ENCODE measurements around the gene PRKAR1A. TPM values are rescaled to one million over a fixed set of nuclear protein-coding genes. Genes with fewer than 3 reads are reported as not detected.

The PRKAR1A gene
- total RNA-seq, 5 donors from 2014 or later (not counting 1 experiment from before 2014, with no cell fraction given): 128 to 175 (median 162) TPM

DNA sequence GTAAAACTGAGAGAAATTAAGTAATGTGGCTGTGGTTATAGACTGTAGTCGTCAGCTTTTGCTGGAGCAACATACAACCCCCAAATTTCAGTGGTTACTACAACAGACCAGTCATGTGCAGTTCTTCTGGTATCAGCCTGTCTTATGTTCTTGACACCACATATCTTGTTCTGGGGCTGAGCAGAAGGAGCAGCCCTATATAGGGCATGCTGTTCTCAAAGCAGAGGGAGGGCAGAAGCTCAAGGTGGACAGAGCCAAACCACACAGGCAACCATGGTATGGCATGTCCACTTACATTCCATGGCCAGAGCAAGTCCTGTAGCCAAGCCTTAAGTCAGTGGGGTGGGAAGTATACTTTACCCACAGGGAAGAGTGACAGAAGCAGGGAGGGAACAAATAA is 7.7 kb downstream of the PRKAR1A start:
- ATAC-seq (replicated peaks in 1 of 4) (peak in 1 of 4 experiments; percentile 33), DNase-seq (no peak)
- Mint-ChIP-seq H3K4me3 (no peak overlapping the region), H3K27ac (no peak overlapping the region), H3K9me3 (no peaks in the 10 kb centered on the region), H3K36me3 (peaks cover 64% of the 10 kb centered on the region), H3K4me1 (peaks cover 47 to 61% (median 59%) of the 10 kb centered on the region in 3 donors), H3K27me3 (no peaks in the 10 kb centered on the region)
- WGBS (ENCODE audit: insufficient coverage): no CpG with 5 or more reads among the region's 1 CpG
- Histone ChIP-seq H3K9me3 (no peaks in the 10 kb centered on the region), H3K36me3 (ENCODE audit: control insufficient read depth in 2 of 2, extremely low read depth in 1 of 2, insufficient read depth in 1 of 2, low read length in 1 of 2) (peaks cover 7 to 67% of the 10 kb centered on the region in 2 donors), H3K4me1 (ENCODE audit: control insufficient read depth in 1 of 2, extremely low read depth in 1 of 2, insufficient read depth in 2 of 2, low read length in 2 of 2) (peaks cover 2 to 9% of the 10 kb centered on the region in 2 experiments), H3K4me3 (ENCODE audit: control insufficient read depth in 1 of 2, extremely low read depth in 1 of 2, low read length in 1 of 2) (no peak overlapping the region), H3K27me3 (replicated peaks in 1 of 2; ENCODE audit: control insufficient read depth in 2 of 2, extremely low read depth in 1 of 2, insufficient read depth in 2 of 2, low read length in 1 of 2) (no peaks in the 10 kb centered on the region), H3K27ac (ENCODE audit: low read length) (no peak overlapping the region)
- POLR2A ChIA-PET: no interaction called here
- CTCF ChIA-PET: no interaction called here

DNA sequence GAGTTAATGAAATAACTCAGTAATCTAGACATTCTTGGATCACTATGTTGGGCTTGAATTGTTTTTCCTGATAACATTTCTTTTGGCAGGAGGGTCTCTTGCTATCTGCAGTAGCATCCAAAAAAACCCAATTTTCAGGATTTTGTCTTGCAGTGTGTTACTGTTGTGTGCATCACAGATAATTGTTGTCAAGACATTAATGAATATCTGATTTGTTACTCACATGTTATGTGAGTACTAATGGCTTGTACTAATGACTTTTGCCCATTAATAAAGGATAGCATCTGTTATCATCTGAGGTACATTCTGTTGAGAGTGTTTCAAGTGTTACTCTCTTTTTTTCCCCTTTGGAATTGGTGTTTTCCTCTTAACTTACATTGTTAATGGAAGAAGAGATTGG is 10.0 kb downstream of the PRKAR1A start:
- Mint-ChIP-seq H3K27ac (no peak overlapping the region), H3K4me3 (no peak overlapping the region), H3K27me3 (no peaks in the 10 kb centered on the region), H3K9me3 (no peaks in the 10 kb centered on the region), H3K36me3 (peaks cover 63% of the 10 kb centered on the region), H3K4me1 (peaks cover 28 to 47% (median 41%) of the 10 kb centered on the region in 3 donors)
- peaks cover 2 to 4% of the 10 kb centered on the region in 2 experiments for H3K4me1 ChIP-seq (ENCODE audit: control insufficient read depth in 1 of 2, extremely low read depth in 1 of 2, insufficient read depth in 2 of 2, low read length in 2 of 2)
- H3K4me3 ChIP-seq (ENCODE audit: control insufficient read depth in 1 of 2, extremely low read depth in 1 of 2, low read length in 1 of 2): no peak overlapping the region
- no peaks in the 10 kb centered on the region for H3K9me3 ChIP-seq
- H3K27me3 ChIP-seq (replicated peaks in 1 of 2; ENCODE audit: control insufficient read depth in 2 of 2, extremely low read depth in 1 of 2, insufficient read depth in 2 of 2, low read length in 1 of 2): no peaks in the 10 kb centered on the region
- no peak for DNase-seq
- no peak overlapping the region for H3K27ac ChIP-seq (ENCODE audit: low read length)
- ChIA-PET CTCF (no interaction called here), POLR2A (no interaction called here)
- H3K36me3 ChIP-seq (ENCODE audit: control insufficient read depth in 2 of 2, extremely low read depth in 1 of 2, insufficient read depth in 1 of 2, low read length in 1 of 2): peaks cover 10 to 69% of the 10 kb centered on the region in 2 donors
- no peak for ATAC-seq (replicated peaks in 1 of 4)

DNA sequence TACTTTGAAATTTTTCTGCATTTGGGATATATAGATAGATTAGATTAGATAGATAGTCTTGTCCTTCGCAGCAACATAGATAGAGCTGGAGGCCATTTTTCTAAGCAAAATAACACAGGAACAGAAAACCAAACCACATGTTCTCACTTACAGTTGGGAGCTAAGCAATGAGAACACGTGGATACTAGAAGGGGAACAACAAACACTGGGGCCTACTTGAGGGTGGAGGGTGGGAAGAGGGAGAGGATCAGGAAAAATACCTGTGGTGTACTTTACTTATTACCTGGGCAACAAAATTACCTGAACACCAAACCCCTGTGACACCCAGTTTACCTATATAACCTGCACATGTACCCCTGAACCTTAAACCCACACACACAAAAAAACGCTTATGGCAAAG is 14.3 kb downstream of the PRKAR1A start:
- no peaks in the 10 kb centered on the region for H3K9me3 Mint-ChIP-seq
- no peak overlapping the region for H3K27ac Mint-ChIP-seq
- no peaks in the 10 kb centered on the region for H3K27me3 Mint-ChIP-seq
- Histone ChIP-seq H3K36me3 (ENCODE audit: control insufficient read depth in 2 of 2, extremely low read depth in 1 of 2, insufficient read depth in 1 of 2, low read length in 1 of 2) (peaks cover 3 to 87% of the 10 kb centered on the region in 2 donors), H3K9me3 (no peaks in the 10 kb centered on the region), H3K4me1 (ENCODE audit: control insufficient read depth in 1 of 2, extremely low read depth in 1 of 2, insufficient read depth in 2 of 2, low read length in 2 of 2) (peaks cover 0 to 2% of the 10 kb centered on the region in 2 experiments), H3K27me3 (replicated peaks in 1 of 2; ENCODE audit: control insufficient read depth in 2 of 2, extremely low read depth in 1 of 2, insufficient read depth in 2 of 2, low read length in 1 of 2) (no peaks in the 10 kb centered on the region), H3K27ac (ENCODE audit: low read length) (no peak overlapping the region), H3K4me3 (ENCODE audit: control insufficient read depth in 1 of 2, extremely low read depth in 1 of 2, low read length in 1 of 2) (no peak overlapping the region)
- H3K36me3 Mint-ChIP-seq: peaks cover 74% of the 10 kb centered on the region
- ChIA-PET POLR2A (no interaction called here), CTCF (no interaction called here)
- H3K4me1 Mint-ChIP-seq: peaks cover 9 to 17% (median 11%) of the 10 kb centered on the region in 3 donors
- no peak for ATAC-seq (replicated peaks in 1 of 4)
- DNase-seq: no peak
- WGBS (ENCODE audit: insufficient coverage): no CpG with 5 or more reads among the region's 3 CpGs
- no peak overlapping the region for H3K4me3 Mint-ChIP-seq

DNA sequence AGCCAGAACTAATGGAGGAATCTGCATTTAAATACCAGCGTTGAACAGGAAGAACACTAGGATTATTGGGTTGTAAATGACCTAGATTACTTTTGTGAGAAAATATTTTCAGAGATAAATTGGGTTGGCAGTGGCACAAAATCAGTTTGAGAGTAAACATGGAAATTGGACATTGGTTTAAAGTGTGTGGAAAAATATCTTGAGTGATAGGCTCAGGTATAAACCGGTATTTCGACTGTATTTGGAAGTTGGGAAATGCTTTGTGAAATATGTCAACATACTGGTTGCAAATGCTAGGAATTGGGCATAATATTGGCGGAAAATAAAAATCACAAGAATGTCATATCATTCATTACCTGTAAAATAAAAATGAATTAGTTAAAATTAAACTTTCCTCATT is 15.1 kb downstream of the PRKAR1A start:
- Histone ChIP-seq H3K9me3 (no peaks in the 10 kb centered on the region), H3K27ac (ENCODE audit: low read length) (no peak overlapping the region), H3K4me1 (ENCODE audit: control insufficient read depth in 1 of 2, extremely low read depth in 1 of 2, insufficient read depth in 2 of 2, low read length in 2 of 2) (peaks cover 0 to 1% of the 10 kb centered on the region in 2 experiments), H3K27me3 (replicated peaks in 1 of 2; ENCODE audit: control insufficient read depth in 2 of 2, extremely low read depth in 1 of 2, insufficient read depth in 2 of 2, low read length in 1 of 2) (no peaks in the 10 kb centered on the region), H3K4me3 (ENCODE audit: control insufficient read depth in 1 of 2, extremely low read depth in 1 of 2, low read length in 1 of 2) (no peak overlapping the region), H3K36me3 (ENCODE audit: control insufficient read depth in 2 of 2, extremely low read depth in 1 of 2, insufficient read depth in 1 of 2, low read length in 1 of 2) (peaks cover 3 to 87% of the 10 kb centered on the region in 2 donors)
- Mint-ChIP-seq H3K36me3 (peaks cover 70% of the 10 kb centered on the region), H3K4me3 (no peak overlapping the region), H3K27me3 (no peaks in the 10 kb centered on the region), H3K9me3 (no peaks in the 10 kb centered on the region), H3K4me1 (peaks cover 4 to 11% (median 7%) of the 10 kb centered on the region in 3 donors), H3K27ac (no peak overlapping the region)
- DNase-seq (no peak), ATAC-seq (replicated peaks in 1 of 4) (no peak)
- POLR2A ChIA-PET: no interaction called here
- WGBS (ENCODE audit: insufficient coverage): 100% methylated on average over 1 of the region's 4 CpGs
- CTCF ChIA-PET: no interaction called here

DNA sequence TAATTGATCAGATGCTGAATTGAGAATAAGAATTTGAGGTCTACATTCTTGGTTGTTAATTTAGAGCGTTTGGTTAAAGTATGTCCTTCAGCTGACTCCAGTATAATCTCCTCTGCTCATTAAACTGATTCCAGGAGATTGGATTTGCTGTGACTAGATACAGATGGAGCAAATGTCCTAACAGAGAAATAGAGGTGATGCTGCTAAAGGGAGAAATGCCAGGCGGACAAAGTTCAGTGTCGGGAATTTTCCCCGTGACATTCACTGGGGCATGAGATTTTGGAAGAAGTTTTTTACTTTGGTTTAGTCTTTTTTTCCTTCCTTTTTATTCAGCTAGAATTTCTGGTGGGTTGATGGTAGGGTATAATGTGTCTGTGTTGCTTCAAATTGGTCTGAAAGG is 19.0 kb downstream of the PRKAR1A start:
- no CpG with 5 or more reads among the region's 4 CpGs for WGBS (ENCODE audit: insufficient coverage)

DNA sequence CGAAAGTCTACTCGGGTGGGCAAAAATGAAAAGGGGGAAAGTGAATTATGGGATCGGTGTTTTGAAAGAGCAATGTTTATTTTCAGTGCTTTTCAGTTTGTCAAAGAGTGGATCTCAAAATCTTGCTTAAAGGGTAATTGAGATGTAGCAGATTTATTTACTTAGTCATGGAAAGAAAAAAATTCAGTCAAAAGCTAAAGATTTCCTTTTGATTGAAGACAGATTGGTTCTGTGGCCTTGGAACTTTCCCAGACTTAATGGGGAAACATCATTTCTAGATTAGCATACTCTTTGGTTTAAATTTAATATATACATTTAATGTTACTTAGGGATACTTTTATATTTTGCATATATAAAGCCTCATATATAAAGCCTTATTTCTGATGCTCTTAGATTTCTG is 20.6 kb downstream of the PRKAR1A start:
- Histone ChIP-seq H3K27ac (ENCODE audit: low read length) (no peak overlapping the region), H3K27me3 (replicated peaks in 1 of 2; ENCODE audit: control insufficient read depth in 2 of 2, extremely low read depth in 1 of 2, insufficient read depth in 2 of 2, low read length in 1 of 2) (no peaks in the 10 kb centered on the region), H3K4me3 (ENCODE audit: control insufficient read depth in 1 of 2, extremely low read depth in 1 of 2, low read length in 1 of 2) (no peak overlapping the region), H3K4me1 (ENCODE audit: control insufficient read depth in 1 of 2, extremely low read depth in 1 of 2, insufficient read depth in 2 of 2, low read length in 2 of 2) (no peaks in the 10 kb centered on the region), H3K36me3 (ENCODE audit: control insufficient read depth in 2 of 2, extremely low read depth in 1 of 2, insufficient read depth in 1 of 2, low read length in 1 of 2) (peaks cover 9 to 79% of the 10 kb centered on the region in 2 donors), H3K9me3 (no peaks in the 10 kb centered on the region)
- Mint-ChIP-seq H3K4me3 (no peak overlapping the region), H3K36me3 (peaks cover 61% of the 10 kb centered on the region), H3K4me1 (peaks cover 0 to 3% (median 0%) of the 10 kb centered on the region in 3 donors), H3K27me3 (no peaks in the 10 kb centered on the region), H3K9me3 (no peaks in the 10 kb centered on the region), H3K27ac (no peak overlapping the region)
- ChIA-PET CTCF (no interaction called here), POLR2A (no interaction called here)
- ATAC-seq (replicated peaks in 1 of 4) (no peak), DNase-seq (no peak)
- WGBS (ENCODE audit: insufficient coverage): no CpG with 5 or more reads among the region's 3 CpGs

More for the DNA sequence above, 19.0 kb downstream of the PRKAR1A start:
- CTCF ChIA-PET: no interaction called here
- DNase-seq (no peak), ATAC-seq (replicated peaks in 1 of 4) (no peak)
- Mint-ChIP-seq H3K36me3 (peaks cover 71% of the 10 kb centered on the region), H3K4me3 (no peak overlapping the region), H3K4me1 (peaks cover 0 to 3% (median 0%) of the 10 kb centered on the region in 3 donors), H3K27ac (no peak overlapping the region), H3K9me3 (no peaks in the 10 kb centered on the region), H3K27me3 (no peaks in the 10 kb centered on the region)
- Histone ChIP-seq H3K9me3 (no peaks in the 10 kb centered on the region), H3K27ac (ENCODE audit: low read length) (no peak overlapping the region), H3K4me1 (ENCODE audit: control insufficient read depth in 1 of 2, extremely low read depth in 1 of 2, insufficient read depth in 2 of 2, low read length in 2 of 2) (no peaks in the 10 kb centered on the region), H3K36me3 (ENCODE audit: control insufficient read depth in 2 of 2, extremely low read depth in 1 of 2, insufficient read depth in 1 of 2, low read length in 1 of 2) (peaks cover 6 to 83% of the 10 kb centered on the region in 2 donors), H3K4me3 (ENCODE audit: control insufficient read depth in 1 of 2, extremely low read depth in 1 of 2, low read length in 1 of 2) (no peak overlapping the region), H3K27me3 (replicated peaks in 1 of 2; ENCODE audit: control insufficient read depth in 2 of 2, extremely low read depth in 1 of 2, insufficient read depth in 2 of 2, low read length in 1 of 2) (no peaks in the 10 kb centered on the region)
- POLR2A ChIA-PET: interaction anchor here in 1 of 2 donors (0.7 kb wide), 1 partner anchor 1439 kb away, joined by 3 read pairs; no protein-coding TSS in a partner anchor

Measured in T-cell (primary cell).